WTC11 (cell line): ENCODE results near the gene EIF5B. TPM values are rescaled to one million over a fixed set of nuclear protein-coding genes. Genes with fewer than 3 reads are reported as not detected.

ENCODE experiments used
- ATAC-seq: fragments of 200-7000 bp; cut with Tn5 transposase; 2 replicates; pipeline ENCODE4 v1.10.0; 2021; ENCODE audit warnings: mild to moderate bottlenecking, moderate library complexity
- CTCF ChIA-PET: fragments of 300-600 bp; sonication (Branson Sonifier 250); formaldehyde crosslinking; loops from one replicate; lab custom pipeline; 2021; ENCODE audit warnings: antibody characterized with exemption; lab: Charles Lee
- POLR2A ChIA-PET: fragments of 350-600 bp; sonication (Branson Sonifier 250); formaldehyde crosslinking; loops from one replicate; lab custom pipeline; 2021; ENCODE audit warnings: antibody characterized with exemption; lab: Charles Lee
- DNase-seq: peaks from one replicate; pipeline ENCODE4 v3.0.0; 2021; ENCODE audit warnings: low spot score
- H3K27ac Mint-ChIP-seq: 2 replicates; pipeline ENCODE4 v1.8.0; 2021; ENCODE audit warnings: mixed read lengths
- H3K27me3 Mint-ChIP-seq: 2 replicates; pipeline ENCODE4 v1.8.0; 2021; ENCODE audit warnings: low read depth, mild to moderate bottlenecking, moderate library complexity, mixed read lengths
- H3K36me3 Mint-ChIP-seq: 2 replicates; pipeline ENCODE4 v1.8.0; 2021; ENCODE audit warnings: mixed read lengths
- H3K4me1 Mint-ChIP-seq: 2 replicates; pipeline ENCODE4 v1.8.0; 2022; ENCODE audit warnings: mixed read lengths
- H3K4me3 Mint-ChIP-seq: 2 replicates; pipeline ENCODE4 v1.8.0; 2021; ENCODE audit warnings: mild to moderate bottlenecking, moderate library complexity, mixed read lengths
- H3K9me3 Mint-ChIP-seq: 2 replicates; pipeline ENCODE4 v1.8.0; 2021; ENCODE audit warnings: mixed read lengths
- ATF2 ChIP-seq: sonication (generic); formaldehyde crosslinking; IDR thresholded peaks from 2 replicates; pipeline ENCODE4 v1.8.1; 2022; ENCODE audit warnings: low read depth, missing genetic modification reagents, borderline replicate concordance
- CDX4 ChIP-seq: fragments of 250-450 bp; sonication (Bioruptor Pico); IDR thresholded peaks from 2 replicates; pipeline ENCODE4 v1.9.0; 2021; ENCODE audit warnings: moderate library complexity, mild to moderate bottlenecking, inconsistent platforms, borderline replicate concordance
- CTCF ChIP-seq: fragments of 200-600 bp; IDR thresholded peaks from 2 replicates; pipeline ENCODE4 v1.8.0; 2022; ENCODE audit warnings: antibody characterized with exemption
- E2F4 ChIP-seq: sonication (generic); formaldehyde crosslinking; IDR thresholded peaks from 2 replicates; pipeline ENCODE4 v1.8.1; 2022; ENCODE audit warnings: low read depth, mild to moderate bottlenecking, moderate library complexity, missing genetic modification reagents, borderline replicate concordance
- ESRRA ChIP-seq: sonication (generic); formaldehyde crosslinking; IDR thresholded peaks from 2 replicates; pipeline ENCODE4 v1.8.1; 2022; ENCODE audit warnings: mild to moderate bottlenecking, missing genetic modification reagents, borderline replicate concordance
- FOXK1 ChIP-seq: sonication (generic); formaldehyde crosslinking; IDR thresholded peaks from 2 replicates; pipeline ENCODE4 v1.8.0; 2022; ENCODE audit warnings: mild to moderate bottlenecking, moderate library complexity, missing genetic modification reagents
- GRHL2 ChIP-seq: fragments of 250-450 bp; sonication (Bioruptor Pico); IDR thresholded peaks from 2 replicates; pipeline ENCODE4 v1.8.0; 2022; ENCODE audit warnings: mild to moderate bottlenecking, moderate library complexity; ENCODE audit not compliant: insufficient replicate concordance, severe bottlenecking
- GTF2I ChIP-seq: fragments of 250-450 bp; sonication (Bioruptor Pico); conservative IDR thresholded peaks from 2 replicates; pipeline ENCODE4 v1.4.0; 2021; ENCODE audit warnings: mild to moderate bottlenecking
- IRF2 ChIP-seq: sonication (generic); formaldehyde crosslinking; IDR thresholded peaks from 2 replicates; pipeline ENCODE4 v1.8.0; 2022; ENCODE audit warnings: low read depth, missing genetic modification reagents, borderline replicate concordance
- JAZF1 ChIP-seq: fragments of 250-450 bp; sonication (Bioruptor Pico); IDR thresholded peaks from 2 replicates; pipeline ENCODE4 v1.9.0; 2021; ENCODE audit warnings: moderate library complexity, mild to moderate bottlenecking, inconsistent platforms
- KAT7 ChIP-seq: sonication (generic); formaldehyde crosslinking; IDR thresholded peaks from 2 replicates; pipeline ENCODE4 v1.8.1; 2023; ENCODE audit warnings: missing genetic modification reagents, mild to moderate bottlenecking, borderline replicate concordance
- MAX ChIP-seq: sonication (generic); formaldehyde crosslinking; IDR thresholded peaks from 2 replicates; pipeline ENCODE4 v1.8.0; 2022; ENCODE audit warnings: mild to moderate bottlenecking, missing genetic modification reagents
- NFYB ChIP-seq: sonication (generic); formaldehyde crosslinking; conservative IDR thresholded peaks from 2 replicates; pipeline ENCODE4 v1.8.0; 2022; ENCODE audit warnings: low read depth, missing genetic modification reagents
- RORB ChIP-seq: fragments of 250-450 bp; sonication (Bioruptor Pico); IDR thresholded peaks from 2 replicates; pipeline ENCODE4 v1.9.0; 2021; ENCODE audit warnings: mild to moderate bottlenecking
- SMAD3 ChIP-seq: sonication (generic); formaldehyde crosslinking; IDR thresholded peaks from 2 replicates; pipeline ENCODE4 v1.8.0; 2022; ENCODE audit warnings: missing genetic modification reagents, mild to moderate bottlenecking, borderline replicate concordance
- SMAD4 ChIP-seq: sonication (generic); formaldehyde crosslinking; IDR thresholded peaks from 2 replicates; pipeline ENCODE4 v1.8.0; 2022; ENCODE audit warnings: mild to moderate bottlenecking, missing genetic modification reagents
- SP1 ChIP-seq: sonication (generic); formaldehyde crosslinking; conservative IDR thresholded peaks from 2 replicates; pipeline ENCODE4 v1.8.1; 2022; ENCODE audit warnings: missing genetic modification reagents
- TCF7 ChIP-seq: sonication (generic); formaldehyde crosslinking; IDR thresholded peaks from 2 replicates; pipeline ENCODE4 v1.8.0; 2022; ENCODE audit warnings: mild to moderate bottlenecking, low read depth, missing genetic modification reagents, moderate library complexity
- USF2 ChIP-seq: sonication (generic); formaldehyde crosslinking; IDR thresholded peaks from 2 replicates; pipeline ENCODE4 v1.8.1; 2023; ENCODE audit warnings: mild to moderate bottlenecking, missing genetic modification reagents, moderate library complexity
- ZBTB43 ChIP-seq: sonication (generic); formaldehyde crosslinking; IDR thresholded peaks from 2 replicates; pipeline ENCODE4 v1.8.1; 2023; ENCODE audit warnings: mild to moderate bottlenecking, missing genetic modification reagents
- ZNF121 ChIP-seq: sonication (generic); formaldehyde crosslinking; IDR thresholded peaks from 2 replicates; pipeline ENCODE4 v1.8.0; 2023; ENCODE audit warnings: missing genetic modification reagents
- ZNF281 ChIP-seq: sonication (generic); formaldehyde crosslinking; IDR thresholded peaks from 2 replicates; pipeline ENCODE4 v1.8.0; 2023; ENCODE audit warnings: mild to moderate bottlenecking, missing genetic modification reagents
- total RNA-seq: library from RNA; stranded (reverse); gene quantifications from 3 replicates; pipeline ENCODE4 v1.2.3, GENCODE V29; 2021

Gene EIF5B
- total RNA-seq, 1 experiment from 2014 or later: 68.8 TPM

GRCh38 chr2:99389946-99390345 is 52.8 kb downstream of the EIF5B start:
- H3K9me3 Mint-ChIP-seq: no peaks in the 10 kb centered on the region
- ATAC-seq: no peak
- POLR2A ChIA-PET: no interaction called here

GRCh38 chr2:99395589-99396130 is 58.5 kb downstream of the EIF5B start:
- Mint-ChIP-seq H3K27me3 (no peaks in the 10 kb centered on the region), H3K4me1 (peaks cover 7% of the 10 kb centered on the region; the same call in 1 of the 2 replicates), H3K36me3 (peaks cover 79% of the 10 kb centered on the region), H3K9me3 (no peaks in the 10 kb centered on the region), H3K27ac (no peak overlapping the region; the same call in 1 of the 2 replicates), H3K4me3 (no peak overlapping the region)
- no peak for ATAC-seq
- no peak for DNase-seq
- TF ChIP-seq SP1 (CRISPR knock-in tag) (no peak), MAX (CRISPR knock-in tag) (no peak), SMAD4 (CRISPR knock-in tag) (no peak), ZNF121 (no peak), JAZF1 (CRISPR knock-in tag) (no peak), CDX4 (CRISPR knock-in tag) (no peak), ZBTB43 (CRISPR knock-in tag) (no peak), NFYB (CRISPR knock-in tag) (no peak), USF2 (no peak), GTF2I (no peak), RORB (CRISPR knock-in tag) (no peak), E2F4 (CRISPR knock-in tag) (no peak), ATF2 (CRISPR knock-in tag) (no peak), GRHL2 (no peak), ZNF281 (CRISPR knock-in tag) (no peak), CTCF (no peak), TCF7 (CRISPR knock-in tag) (no peak), FOXK1 (no peak), SMAD3 (CRISPR knock-in tag) (no peak)
- ChIA-PET POLR2A (interaction anchor here (0.6 kb wide), 1 partner anchor 886 kb away, joined by 3 read pairs; no protein-coding TSS in a partner anchor), CTCF (no interaction called here)

More at GRCh38 chr2:99389946-99390345, 52.8 kb downstream of the EIF5B start:
- CTCF ChIA-PET: no interaction called here
- peaks cover 40% of the 10 kb centered on the region for H3K36me3 Mint-ChIP-seq
- H3K4me1 Mint-ChIP-seq: no peaks in the 10 kb centered on the region
- TF ChIP-seq JAZF1 (CRISPR knock-in tag): no peak
- TF ChIP-seq IRF2 (CRISPR knock-in tag): no peak
- no peak for TF ChIP-seq KAT7
- no peak for TF ChIP-seq ESRRA (CRISPR knock-in tag)
- TF ChIP-seq, all 79 proteins: peak for 0
- Mint-ChIP-seq H3K4me3 (no peak overlapping the region), H3K27ac (no peak overlapping the region), H3K27me3 (no peaks in the 10 kb centered on the region)
- no peak for DNase-seq
